IMR-90 (cell line): ENCODE results near the gene ARAP2. TPM values are rescaled to one million over a fixed set of nuclear protein-coding genes. Genes with fewer than 3 reads are reported as not detected.

ENCODE experiments used
- ATAC-seq: fragments of 200-7000 bp; cut with Tn5 transposase; 2 replicates; pipeline ENCODE4 v1.9.1; 2020; ENCODE audit warnings: low read depth, mild to moderate bottlenecking, moderate library complexity
- BruUV-seq: library from RNA; stranded (reverse); fragments of 400-500 nt; replicated peaks from 2 replicates; lab custom pipeline; 2021; lab: Mats Ljungman, UMichigan
- CTCF ChIA-PET: fragments of 300-600 bp; formaldehyde crosslinking; extraction: SDS; loops from one replicate; lab custom pipeline; 2021; ENCODE audit warnings: antibody characterized with exemption; lab: Yijun Ruan, JAX
- POLR2A ChIA-PET: fragments of 300-600 bp; sonication (Branson Sonifier 250); formaldehyde crosslinking; loops from one replicate; lab custom pipeline; 2022; ENCODE audit warnings: antibody characterized with exemption; ENCODE audit not compliant: unreplicated experiment; lab: Charles Lee
- DNase-seq: peaks from one replicate; pipeline ENCODE4 v3.0.0; 2013
- H2AFZ ChIP-seq: replicated peaks from 2 replicates; pipeline ENCODE3; 2013; ENCODE audit warnings: low read length, mild to moderate bottlenecking; ENCODE audit not compliant: poor library complexity
- H2AK5ac ChIP-seq: 2 replicates; pipeline ENCODE4 v1.6.1; 2013; ENCODE audit warnings: low read depth, low read length, inconsistent platforms
- H2AK9ac ChIP-seq: replicated peaks from 2 replicates; pipeline ENCODE3; 2013; ENCODE audit warnings: mild to moderate bottlenecking, low read depth, low read length, moderate library complexity; ENCODE audit not compliant: poor library complexity
- H2BK120ac ChIP-seq: 2 replicates; pipeline ENCODE4 v1.6.1; 2013; ENCODE audit warnings: low read depth, low read length, inconsistent platforms
- H2BK15ac ChIP-seq: 3 replicates; pipeline ENCODE4 v1.6.1; 2013; ENCODE audit warnings: low read depth, low read length, inconsistent platforms
- H2BK20ac ChIP-seq: 2 replicates; pipeline ENCODE4 v1.6.1; 2013; ENCODE audit warnings: low read depth, mild to moderate bottlenecking, inconsistent platforms, low read length, moderate library complexity
- H2BK5ac ChIP-seq: 2 replicates; pipeline ENCODE4 v1.6.1; 2013; ENCODE audit warnings: mild to moderate bottlenecking, low read depth, low read length, inconsistent platforms; ENCODE audit not compliant: poor library complexity, severe bottlenecking
- H3K14ac ChIP-seq: replicated peaks from 2 replicates; pipeline ENCODE4 v1.6.1; 2013; ENCODE audit warnings: low read depth, low read length, inconsistent platforms
- H3K18ac ChIP-seq: 2 replicates; pipeline ENCODE4 v1.6.1; 2013; ENCODE audit warnings: low read depth, low read length, control low read depth
- H3K23ac ChIP-seq: 2 replicates; pipeline ENCODE4 v1.6.1; 2013; ENCODE audit warnings: low read depth, low read length, inconsistent platforms
- H3K27ac ChIP-seq: 2 replicates; pipeline ENCODE4 v1.5.1; 2013; ENCODE audit warnings: mild to moderate bottlenecking, control low read depth, low read length; ENCODE audit not compliant: insufficient read depth
- H3K27me3 ChIP-seq: 2 replicates; pipeline ENCODE4 v1.6.1; 2013; ENCODE audit warnings: low read length; ENCODE audit not compliant: control insufficient read depth, insufficient read depth
- H3K36me3 ChIP-seq: 2 replicates; pipeline ENCODE4 v1.6.1; 2013; ENCODE audit warnings: low read length, mixed read lengths; ENCODE audit not compliant: control insufficient read depth, insufficient read depth
- H3K4ac ChIP-seq: 2 replicates; pipeline ENCODE4 v1.6.1; 2013; ENCODE audit warnings: low read depth, low read length, inconsistent platforms
- H3K4me1 ChIP-seq: 2 replicates; pipeline ENCODE4 v1.6.1; 2013; ENCODE audit warnings: low read length, mixed read lengths; ENCODE audit not compliant: control insufficient read depth, insufficient read depth
- H3K4me2 ChIP-seq: 2 replicates; pipeline ENCODE4 v1.6.1; 2013; ENCODE audit warnings: low read depth, mild to moderate bottlenecking, control low read depth, low read length, moderate library complexity
- H3K4me3 ChIP-seq: 2 replicates; pipeline ENCODE4 v1.5.1; 2013; ENCODE audit warnings: low read depth, mild to moderate bottlenecking, control low read depth, low read length, moderate library complexity; ENCODE audit not compliant: insufficient read depth
- H3K56ac ChIP-seq: 2 replicates; pipeline ENCODE4 v1.6.1; 2013; ENCODE audit warnings: low read length, inconsistent platforms; ENCODE audit not compliant: insufficient read depth; ENCODE audit errors: extremely low read depth
- H3K79me1 ChIP-seq, 2 experiments: 2 replicates each; pipeline ENCODE4 v1.6.1; 2013; ENCODE audit warnings: low read length in 2 of 2, inconsistent platforms in 1 of 2, low read depth in 1 of 2
- H3K9ac ChIP-seq: 2 replicates; pipeline ENCODE4 v1.6.1; 2013; ENCODE audit warnings: low read depth, low read length, control low read depth
- H3K9me1 ChIP-seq: 2 replicates; pipeline ENCODE4 v1.6.1; 2013; ENCODE audit warnings: low read length, inconsistent platforms; ENCODE audit not compliant: insufficient read depth
- H3K9me3 ChIP-seq: 2 replicates; pipeline ENCODE4 v1.6.1; 2013; ENCODE audit warnings: low read length; ENCODE audit not compliant: control insufficient read depth, insufficient read depth
- H4K20me1 ChIP-seq: 2 replicates; pipeline ENCODE4 v1.6.1; 2013; ENCODE audit warnings: low read length, inconsistent platforms; ENCODE audit not compliant: insufficient read depth
- H4K5ac ChIP-seq: 2 replicates; pipeline ENCODE4 v1.6.1; 2013; ENCODE audit warnings: mild to moderate bottlenecking, low read depth, low read length, control low read depth
- H4K8ac ChIP-seq, 2 experiments: 2 replicates each; pipeline ENCODE4 v1.6.1; 2013; ENCODE audit warnings: low read depth in 2 of 2, low read length in 2 of 2, control low read depth in 1 of 2, inconsistent platforms in 1 of 2
- H4K91ac ChIP-seq: 2 replicates; pipeline ENCODE4 v1.6.1; 2013; ENCODE audit warnings: low read depth, low read length, inconsistent platforms; ENCODE audit not compliant: insufficient read depth
- BHLHE40 ChIP-seq: fragments of 150-350 bp; IDR thresholded peaks from 2 replicates; pipeline ENCODE4 v1.6.1; 2016; ENCODE audit warnings: mild to moderate bottlenecking, low read depth, low read length
- CEBPB ChIP-seq: IDR thresholded peaks from 2 replicates; pipeline ENCODE4 v1.6.1; 2012; ENCODE audit warnings: low read depth, low read length, improper control_type of control experiment
- CHD1 ChIP-seq: IDR thresholded peaks from 2 replicates; pipeline ENCODE4 v1.6.1; 2012; ENCODE audit warnings: low read depth, low read length, improper control_type of control experiment
- FOS ChIP-seq: fragments of 150-350 bp; IDR thresholded peaks from 2 replicates; pipeline ENCODE4 v1.6.1; 2016; ENCODE audit warnings: low read depth, low read length
- MAFK ChIP-seq: IDR thresholded peaks from 2 replicates; pipeline ENCODE4 v1.6.1; 2012; ENCODE audit warnings: low read depth, low read length, improper control_type of control experiment
- MAZ ChIP-seq: IDR thresholded peaks from 2 replicates; pipeline ENCODE4 v1.6.1; 2012; ENCODE audit warnings: low read depth, mild to moderate bottlenecking, low read length, improper control_type of control experiment, moderate library complexity, borderline replicate concordance
- MXI1 ChIP-seq: IDR thresholded peaks from 2 replicates; pipeline ENCODE4 v1.6.1; 2012; ENCODE audit warnings: low read depth, mild to moderate bottlenecking, low read length, moderate library complexity, borderline replicate concordance
- NFE2L2 ChIP-seq: fragments of 150-350 bp; IDR thresholded peaks from 2 replicates; pipeline ENCODE4 v1.6.1; 2016; ENCODE audit warnings: low read depth, mild to moderate bottlenecking, low read length
- POLR2A ChIP-seq: IDR thresholded peaks from 2 replicates; pipeline ENCODE4 v1.6.1; 2012; ENCODE audit warnings: mild to moderate bottlenecking, low read depth, low read length
- RAD21 ChIP-seq: IDR thresholded peaks from 2 replicates; pipeline ENCODE4 v1.6.1; 2012; ENCODE audit warnings: low read length, improper control_type of control experiment
- RCOR1 ChIP-seq: IDR thresholded peaks from 2 replicates; pipeline ENCODE4 v1.6.1; 2012; ENCODE audit warnings: mild to moderate bottlenecking, low read length, improper control_type of control experiment; ENCODE audit not compliant: insufficient replicate concordance
- RFX5 ChIP-seq: IDR thresholded peaks from 2 replicates; pipeline ENCODE4 v1.8.0; 2012; ENCODE audit warnings: low read depth, mild to moderate bottlenecking, low read length, moderate library complexity
- SMC3 ChIP-seq: fragments of 150-350 bp; IDR thresholded peaks from 2 replicates; pipeline ENCODE4 v1.6.1; 2016; ENCODE audit warnings: low read depth, mild to moderate bottlenecking, antibody characterized with exemption, low read length, moderate library complexity
- WGBS, 2 experiments: methylation state at CpG; one replicate each; pipeline versions ENCODE4 v1.1.5 to v1.1.7; 2013; ENCODE audit warnings: missing lambda C conversion rate in 2 of 2; ENCODE audit not compliant: insufficient read length in 1 of 2; ENCODE audit errors: extremely low coverage in 2 of 2; 5-methylcytosine and 5-hydroxymethylcytosine counted together
- dilution Hi-C: fragments of 300-500 bp; cut with HindIII; formaldehyde crosslinking; loops from one replicate; pipeline ENCODE4 v1.14.3; 2018; ENCODE audit warnings: low sequenced_read_pairs; ENCODE audit not compliant: unreplicated experiment
- in situ Hi-C: fragments of 300-500 bp; cut with MboI; formaldehyde crosslinking; loops from 3 replicates; pipeline ENCODE4 v1.14.3; 2019; ENCODE audit warnings: low sequenced_read_pairs, inconsistent platforms, mixed read lengths
- intact Hi-C: fragments of 100-400 bp; cut with micrococcal nuclease; formaldehyde crosslinking; loops from 2 replicates; pipeline ENCODE4 v1.10.0; 2022
- polyA plus RNA-seq, 3 experiments: library from polyadenylated mRNA; depleted of rRNA; stranded (reverse); fragments of >200 nt; gene quantifications; 2 replicates each; pipeline ENCODE4 v1.2.3, GENCODE V29; 2012; ENCODE audit warnings: low replicate concordance in 1 of 3
- total RNA-seq: library from RNA; depleted of rRNA; stranded (reverse); fragments of >200 nt; gene quantifications from 2 replicates; pipeline ENCODE4 v1.2.3, GENCODE V29; 2012
- TF ChIP-seq, protein P1 (sequence below): fragments of 150-350 bp; IDR thresholded peaks from 2 replicates; pipeline ENCODE4 v1.6.1; 2016; ENCODE audit warnings: low read depth, mild to moderate bottlenecking, low read length, moderate library complexity, borderline replicate concordance
- TF ChIP-seq, protein P2 (sequence below): fragments of 150-350 bp; IDR thresholded peaks from 2 replicates; pipeline ENCODE4 v1.6.1; 2017; ENCODE audit warnings: mild to moderate bottlenecking, antibody characterized with exemption, low read length, low read depth
- TF ChIP-seq, protein P3 (sequence below): conservative IDR thresholded peaks from 2 replicates; pipeline ENCODE4 v1.5.1; 2012; ENCODE audit warnings: mild to moderate bottlenecking, low read depth, low read length, improper control_type of control experiment

Gene ARAP2
- total and polyA plus RNA-seq, 2 of the 4 experiments (the other 2 are of a cell fraction): 0.32 to 1.8 TPM

DNA sequence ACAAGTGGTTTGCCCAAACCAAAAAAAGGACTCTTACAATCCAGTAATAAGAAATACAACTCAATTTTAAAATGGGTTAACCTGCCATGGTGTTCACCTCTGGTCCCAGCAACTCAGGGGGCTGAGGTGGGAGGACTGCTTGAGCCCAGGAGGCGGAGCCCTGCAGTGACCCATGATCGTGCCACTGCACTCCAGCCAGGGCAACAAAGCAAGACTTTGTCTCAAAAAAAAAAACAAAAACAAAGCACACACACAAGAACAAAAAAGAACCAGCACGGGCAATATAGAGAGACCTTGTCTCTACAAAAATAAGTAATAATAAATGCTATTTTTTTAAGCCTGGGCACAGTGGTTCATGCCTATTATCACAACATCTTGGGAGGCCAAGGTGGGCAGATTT is 28.7 kb downstream of the ARAP2 start:
- Histone ChIP-seq H3K4me1 (no peaks in the 10 kb centered on the region), H3K27ac (no peak overlapping the region), H3K4ac (no peak overlapping the region), H2AK5ac (no peak overlapping the region), H2BK5ac (no peak overlapping the region), H3K56ac (no peak overlapping the region), H3K79me1 (no peaks in the 10 kb centered on the region), H3K9ac (no peak overlapping the region), H2BK120ac (no peak overlapping the region), H3K14ac (no peak overlapping the region), H4K20me1 (no peaks in the 10 kb centered on the region), H4K8ac (no peak overlapping the region), H3K36me3 (no peaks in the 10 kb centered on the region), H3K9me1 (no peaks in the 10 kb centered on the region), H2AK9ac (no peak overlapping the region), H3K9me3 (no peaks in the 10 kb centered on the region), H3K4me2 (no peak overlapping the region), H2BK20ac (no peak overlapping the region), H3K18ac (no peak overlapping the region), H3K27me3 (no peaks in the 10 kb centered on the region), H4K91ac (no peak overlapping the region), H3K4me3 (no peak overlapping the region), H2BK15ac (no peak overlapping the region), H4K5ac (no peak overlapping the region), H2AFZ (no peak overlapping the region), H3K23ac (no peak overlapping the region)
- WGBS, 2 experiments: no CpG with 5 or more reads among the region's 3 CpGs
- no peak for ATAC-seq
- ChIA-PET POLR2A (no interaction called here), CTCF (no interaction called here)
- TF ChIP-seq RFX5: no peak
- TF ChIP-seq, protein P1, sequence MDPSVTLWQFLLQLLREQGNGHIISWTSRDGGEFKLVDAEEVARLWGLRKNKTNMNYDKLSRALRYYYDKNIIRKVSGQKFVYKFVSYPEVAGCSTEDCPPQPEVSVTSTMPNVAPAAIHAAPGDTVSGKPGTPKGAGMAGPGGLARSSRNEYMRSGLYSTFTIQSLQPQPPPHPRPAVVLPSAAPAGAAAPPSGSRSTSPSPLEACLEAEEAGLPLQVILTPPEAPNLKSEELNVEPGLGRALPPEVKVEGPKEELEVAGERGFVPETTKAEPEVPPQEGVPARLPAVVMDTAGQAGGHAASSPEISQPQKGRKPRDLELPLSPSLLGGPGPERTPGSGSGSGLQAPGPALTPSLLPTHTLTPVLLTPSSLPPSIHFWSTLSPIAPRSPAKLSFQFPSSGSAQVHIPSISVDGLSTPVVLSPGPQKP: no peak
- TF ChIP-seq BHLHE40: no peak
- TF ChIP-seq RCOR1: no peak
- no peak for TF ChIP-seq RAD21
- TF ChIP-seq CEBPB: no peak
- TF ChIP-seq, protein P2, sequence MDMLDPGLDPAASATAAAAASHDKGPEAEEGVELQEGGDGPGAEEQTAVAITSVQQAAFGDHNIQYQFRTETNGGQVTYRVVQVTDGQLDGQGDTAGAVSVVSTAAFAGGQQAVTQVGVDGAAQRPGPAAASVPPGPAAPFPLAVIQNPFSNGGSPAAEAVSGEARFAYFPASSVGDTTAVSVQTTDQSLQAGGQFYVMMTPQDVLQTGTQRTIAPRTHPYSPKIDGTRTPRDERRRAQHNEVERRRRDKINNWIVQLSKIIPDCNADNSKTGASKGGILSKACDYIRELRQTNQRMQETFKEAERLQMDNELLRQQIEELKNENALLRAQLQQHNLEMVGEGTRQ: no peak
- TF ChIP-seq, protein P3, sequence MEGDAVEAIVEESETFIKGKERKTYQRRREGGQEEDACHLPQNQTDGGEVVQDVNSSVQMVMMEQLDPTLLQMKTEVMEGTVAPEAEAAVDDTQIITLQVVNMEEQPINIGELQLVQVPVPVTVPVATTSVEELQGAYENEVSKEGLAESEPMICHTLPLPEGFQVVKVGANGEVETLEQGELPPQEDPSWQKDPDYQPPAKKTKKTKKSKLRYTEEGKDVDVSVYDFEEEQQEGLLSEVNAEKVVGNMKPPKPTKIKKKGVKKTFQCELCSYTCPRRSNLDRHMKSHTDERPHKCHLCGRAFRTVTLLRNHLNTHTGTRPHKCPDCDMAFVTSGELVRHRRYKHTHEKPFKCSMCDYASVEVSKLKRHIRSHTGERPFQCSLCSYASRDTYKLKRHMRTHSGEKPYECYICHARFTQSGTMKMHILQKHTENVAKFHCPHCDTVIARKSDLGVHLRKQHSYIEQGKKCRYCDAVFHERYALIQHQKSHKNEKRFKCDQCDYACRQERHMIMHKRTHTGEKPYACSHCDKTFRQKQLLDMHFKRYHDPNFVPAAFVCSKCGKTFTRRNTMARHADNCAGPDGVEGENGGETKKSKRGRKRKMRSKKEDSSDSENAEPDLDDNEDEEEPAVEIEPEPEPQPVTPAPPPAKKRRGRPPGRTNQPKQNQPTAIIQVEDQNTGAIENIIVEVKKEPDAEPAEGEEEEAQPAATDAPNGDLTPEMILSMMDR: no peak
- no peak for TF ChIP-seq FOS
- no peak for TF ChIP-seq MAFK
- no peak for TF ChIP-seq NFE2L2
- no peak for TF ChIP-seq MXI1
- no peak for TF ChIP-seq POLR2A
- TF ChIP-seq SMC3: no peak
- TF ChIP-seq CHD1: no peak
- TF ChIP-seq MAZ: no peak
- no TSS peak for BruUV-seq
- DNase-seq: no peak
- in situ Hi-C loops: no loop called here
- dilution Hi-C loops: no loop called here
- intact Hi-C loops: no loop called here
